ENCODE measurements around the gene CPEB3.

The CPEB3 gene

DNA sequence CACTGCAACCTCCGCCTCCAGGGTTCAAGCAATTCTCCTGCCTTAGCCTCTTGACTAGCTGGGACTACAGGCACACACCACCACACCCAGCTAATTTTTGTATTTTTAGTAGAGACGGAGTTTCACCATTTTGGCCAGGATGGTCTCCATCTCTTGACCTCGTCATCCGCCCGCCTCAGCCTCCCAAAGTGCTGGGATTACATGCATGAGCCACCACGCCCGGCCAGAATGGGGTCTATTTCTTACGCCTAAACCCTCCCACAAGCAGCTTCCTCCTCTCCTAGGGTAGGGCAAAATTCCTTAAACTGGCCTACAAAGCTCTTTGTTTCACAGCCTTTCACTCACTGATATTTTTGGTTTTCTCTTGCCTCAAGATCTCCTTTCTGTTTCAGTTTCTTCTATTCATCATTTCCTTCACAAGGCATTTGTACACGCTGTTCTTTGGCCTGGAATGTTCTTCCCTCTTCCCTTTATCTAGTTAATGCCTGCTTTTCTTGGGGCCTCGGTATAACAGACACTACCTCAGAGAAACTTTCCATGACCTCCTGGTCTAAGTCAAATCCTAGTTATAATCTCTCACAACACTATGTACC lies 6.7 kb downstream of the CPEB3 start:
- H2BK15ac ChIP-seq (ENCODE audit: low read depth, poor library complexity, severe bottlenecking) = no peak overlapping the region

DNA sequence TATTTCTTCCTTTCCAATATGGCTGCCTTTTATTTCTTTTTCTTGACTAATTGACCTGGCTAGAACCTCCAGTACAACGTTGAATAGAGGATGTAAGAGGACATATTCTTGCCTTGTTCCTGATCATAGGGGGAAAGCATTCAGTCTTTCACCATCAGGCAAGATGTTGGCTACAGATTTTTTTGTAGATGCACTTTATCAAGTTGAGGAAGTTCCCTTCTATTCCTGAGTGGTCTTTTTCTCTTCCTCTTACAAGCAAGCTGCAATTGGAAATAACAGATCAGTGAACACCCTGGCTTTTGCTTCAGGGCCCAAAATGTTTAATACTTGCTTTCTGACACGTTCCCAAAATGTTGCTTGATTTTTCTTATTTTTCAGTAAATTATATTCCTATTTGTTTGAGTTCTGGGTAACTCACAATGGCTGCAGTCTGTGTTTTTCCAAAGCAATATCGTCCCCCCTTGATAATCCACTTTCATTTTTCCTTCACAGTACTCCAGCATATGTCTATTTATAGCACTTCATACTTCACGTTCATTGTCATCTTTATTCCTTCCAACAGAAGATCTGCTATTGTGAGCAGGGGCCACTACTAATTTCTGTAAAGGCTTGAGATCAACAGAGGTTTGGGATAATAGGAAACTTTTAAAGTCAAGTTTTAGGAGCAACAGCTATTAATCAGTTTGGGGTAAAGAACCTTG lies 11.7 kb downstream of the CPEB3 start:
- Histone ChIP-seq H3K36me3 (ENCODE audit: control insufficient read depth in 1 of 2, insufficient read depth in 2 of 2, low read depth in 1 of 2, low read length in 2 of 2) (no peaks in the 10 kb centered on the region), H3K27me3 (ENCODE audit: control insufficient read depth in 1 of 2, insufficient read depth in 1 of 2, low read length in 2 of 2) (no peaks in the 10 kb centered on the region), H2BK12ac (ENCODE audit: low read length in 2 of 2) (no peak overlapping the region), H2AK5ac (ENCODE audit: low read length, severe bottlenecking) (no peak overlapping the region), H2BK5ac (ENCODE audit: low read depth, low read length, poor library complexity, severe bottlenecking) (no peak overlapping the region), H2BK120ac (ENCODE audit: low read depth, low read length) (no peak overlapping the region), H3K4ac (ENCODE audit: low read depth in 1 of 2, low read length in 2 of 2) (no peak overlapping the region), H3K23ac (ENCODE audit: low read length in 2 of 2) (no peak overlapping the region), H3K18ac (ENCODE audit: low read depth in 1 of 2, low read length in 2 of 2) (no peak overlapping the region), H3K9me3 (ENCODE audit: control insufficient read depth, low read length) (no peaks in the 10 kb centered on the region), H3K27ac (ENCODE audit: low read length, poor library complexity, severe bottlenecking) (no peak overlapping the region), H3K79me1 (replicated peaks; ENCODE audit: low read length, poor library complexity, severe bottlenecking) (no peaks in the 10 kb centered on the region), H3K14ac (ENCODE audit: low read length in 2 of 2) (no peak overlapping the region), H3K4me2 (ENCODE audit: low read length, poor library complexity, severe bottlenecking) (no peak overlapping the region), H3K4me1 (ENCODE audit: control insufficient read depth, insufficient read depth, low read depth, low read length) (no peaks in the 10 kb centered on the region), H4K8ac (ENCODE audit: low read length) (no peak overlapping the region), H2AFZ (ENCODE audit: low read depth, low read length) (no peak overlapping the region), H4K91ac (ENCODE audit: low read length) (no peak overlapping the region), H3K9ac (ENCODE audit: low read length) (peak overlapping the region; percentile 65), H3K4me3 (ENCODE audit: insufficient read depth in 1 of 2, low read depth in 1 of 2, low read length in 2 of 2) (peak overlapping the region in 1 of 2 experiments; percentile 48), H2BK15ac (ENCODE audit: low read depth, poor library complexity, severe bottlenecking) (no peak overlapping the region)
- DNase-seq = peak; percentile 21
- WGBS = 100% methylated on average over 2 of the region's 4 CpGs

More for the DNA sequence above, 6.7 kb downstream of the CPEB3 start:
- H3K27ac ChIP-seq (ENCODE audit: low read length, poor library complexity, severe bottlenecking) = no peak overlapping the region
- H2BK120ac ChIP-seq (ENCODE audit: low read depth, low read length) = no peak overlapping the region
- no peaks in the 10 kb centered on the region for H3K36me3 ChIP-seq (ENCODE audit: control insufficient read depth in 1 of 2, insufficient read depth in 2 of 2, low read depth in 1 of 2, low read length in 2 of 2)
- 93% methylated on average over 10 of the region's 10 CpGs for WGBS
- H2AK5ac ChIP-seq (ENCODE audit: low read length, severe bottlenecking) = no peak overlapping the region
- no peak overlapping the region for H2BK12ac ChIP-seq (ENCODE audit: low read length in 2 of 2)
- H3K14ac ChIP-seq (ENCODE audit: low read length in 2 of 2) = no peak overlapping the region
- DNase-seq = peak; percentile 40
- H4K91ac ChIP-seq (ENCODE audit: low read length) = no peak overlapping the region
- H3K4me2 ChIP-seq (ENCODE audit: low read length, poor library complexity, severe bottlenecking) = no peak overlapping the region
- no peaks in the 10 kb centered on the region for H3K9me3 ChIP-seq (ENCODE audit: control insufficient read depth, low read length)
- no peaks in the 10 kb centered on the region for H3K27me3 ChIP-seq (ENCODE audit: control insufficient read depth in 1 of 2, insufficient read depth in 1 of 2, low read length in 2 of 2)
- no peak overlapping the region for H3K4ac ChIP-seq (ENCODE audit: low read depth in 1 of 2, low read length in 2 of 2)
- no peaks in the 10 kb centered on the region for H3K4me1 ChIP-seq (ENCODE audit: control insufficient read depth, insufficient read depth, low read depth, low read length)
- H3K4me3 ChIP-seq (ENCODE audit: insufficient read depth in 1 of 2, low read depth in 1 of 2, low read length in 2 of 2) = no peak overlapping the region
- H4K8ac ChIP-seq (ENCODE audit: low read length) = no peak overlapping the region
- peaks cover 7% of the 10 kb centered on the region for H3K79me1 ChIP-seq (replicated peaks; ENCODE audit: low read length, poor library complexity, severe bottlenecking)
- no peak overlapping the region for H3K9ac ChIP-seq (ENCODE audit: low read length)
- H2AFZ ChIP-seq (ENCODE audit: low read depth, low read length) = no peak overlapping the region
- H3K18ac ChIP-seq (ENCODE audit: low read depth in 1 of 2, low read length in 2 of 2) = no peak overlapping the region
- H3K23ac ChIP-seq (ENCODE audit: low read length in 2 of 2) = no peak overlapping the region
- no peak overlapping the region for H2BK5ac ChIP-seq (ENCODE audit: low read depth, low read length, poor library complexity, severe bottlenecking)

DNA sequence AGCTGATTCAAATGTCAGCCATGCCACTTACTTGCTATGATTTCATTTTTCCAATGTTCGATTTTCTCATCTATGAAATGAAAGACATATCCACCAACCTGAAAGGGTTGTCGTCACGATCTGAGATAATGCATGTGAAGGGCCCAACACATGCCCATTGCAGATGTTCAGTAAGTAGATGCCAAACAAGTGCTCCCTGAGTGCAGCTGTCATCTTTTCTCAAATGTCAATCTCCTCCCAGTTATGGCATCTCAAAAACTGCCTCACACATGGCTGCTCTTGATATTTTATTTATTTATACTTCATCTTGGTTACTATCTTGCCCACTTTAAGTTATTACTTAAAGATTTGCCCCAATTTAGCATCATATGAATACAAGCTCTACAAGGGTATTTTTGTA lies 16.8 kb downstream of the CPEB3 start:
- WGBS = 92% methylated on average over 3 of the region's 3 CpGs
- no peak overlapping the region for H4K8ac ChIP-seq (ENCODE audit: low read length)
- H2BK120ac ChIP-seq (ENCODE audit: low read depth, low read length) = no peak overlapping the region
- H3K4me3 ChIP-seq (ENCODE audit: insufficient read depth in 1 of 2, low read depth in 1 of 2, low read length in 2 of 2) = no peak overlapping the region
- H2BK5ac ChIP-seq (ENCODE audit: low read depth, low read length, poor library complexity, severe bottlenecking) = no peak overlapping the region
- DNase-seq = no peak
- no peak overlapping the region for H3K4me2 ChIP-seq (ENCODE audit: low read length, poor library complexity, severe bottlenecking)
- H3K9me3 ChIP-seq (ENCODE audit: control insufficient read depth, low read length) = no peaks in the 10 kb centered on the region
- H2AK5ac ChIP-seq (ENCODE audit: low read length, severe bottlenecking) = no peak overlapping the region
- H3K14ac ChIP-seq (ENCODE audit: low read length in 2 of 2) = no peak overlapping the region
- no peak overlapping the region for H3K9ac ChIP-seq (ENCODE audit: low read length)
- H3K4ac ChIP-seq (ENCODE audit: low read depth in 1 of 2, low read length in 2 of 2) = no peak overlapping the region
- no peak overlapping the region for H4K91ac ChIP-seq (ENCODE audit: low read length)
- no peak overlapping the region for H3K27ac ChIP-seq (ENCODE audit: low read length, poor library complexity, severe bottlenecking)
- no peaks in the 10 kb centered on the region for H3K4me1 ChIP-seq (ENCODE audit: control insufficient read depth, insufficient read depth, low read depth, low read length)
- H3K18ac ChIP-seq (ENCODE audit: low read depth in 1 of 2, low read length in 2 of 2) = no peak overlapping the region
- H3K27me3 ChIP-seq (ENCODE audit: control insufficient read depth in 1 of 2, insufficient read depth in 1 of 2, low read length in 2 of 2) = no peaks in the 10 kb centered on the region
- H2BK15ac ChIP-seq (ENCODE audit: low read depth, poor library complexity, severe bottlenecking) = no peak overlapping the region
- no peak overlapping the region for H2BK12ac ChIP-seq (ENCODE audit: low read length in 2 of 2)
- H3K36me3 ChIP-seq (ENCODE audit: control insufficient read depth in 1 of 2, insufficient read depth in 2 of 2, low read depth in 1 of 2, low read length in 2 of 2) = no peaks in the 10 kb centered on the region
- H3K23ac ChIP-seq (ENCODE audit: low read length in 2 of 2) = no peak overlapping the region
- H3K79me1 ChIP-seq (replicated peaks; ENCODE audit: low read length, poor library complexity, severe bottlenecking) = no peaks in the 10 kb centered on the region
- H2AFZ ChIP-seq (ENCODE audit: low read depth, low read length) = no peak overlapping the region

DNA sequence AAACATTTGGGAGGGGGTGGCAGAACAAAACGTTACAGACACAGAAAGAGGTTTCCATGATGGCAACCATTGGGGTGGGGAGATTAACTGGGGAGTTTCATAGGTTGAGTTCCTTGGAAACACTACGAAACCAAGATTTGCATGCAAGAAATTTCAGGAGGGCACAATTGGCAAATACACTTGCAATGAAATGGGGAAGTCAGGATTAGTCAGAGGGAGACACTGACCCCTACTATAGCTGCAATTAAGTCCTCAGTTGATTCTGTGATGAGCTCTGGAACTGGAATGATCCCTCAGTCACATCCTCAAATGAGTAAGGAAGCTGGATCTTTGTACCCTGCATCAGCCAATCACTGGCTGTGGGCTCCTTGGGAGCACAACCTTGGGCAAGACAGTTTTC lies 22.1 kb downstream of the CPEB3 start:
- Histone ChIP-seq H3K4me3 (ENCODE audit: insufficient read depth in 1 of 2, low read depth in 1 of 2, low read length in 2 of 2) (no peak overlapping the region), H3K14ac (ENCODE audit: low read length in 2 of 2) (no peak overlapping the region), H2BK120ac (ENCODE audit: low read depth, low read length) (no peak overlapping the region), H3K23ac (ENCODE audit: low read length in 2 of 2) (no peak overlapping the region), H3K18ac (ENCODE audit: low read depth in 1 of 2, low read length in 2 of 2) (no peak overlapping the region), H2BK5ac (ENCODE audit: low read depth, low read length, poor library complexity, severe bottlenecking) (no peak overlapping the region), H4K8ac (ENCODE audit: low read length) (no peak overlapping the region), H2AK5ac (ENCODE audit: low read length, severe bottlenecking) (no peak overlapping the region), H3K79me1 (replicated peaks; ENCODE audit: low read length, poor library complexity, severe bottlenecking) (no peaks in the 10 kb centered on the region), H3K27ac (ENCODE audit: low read length, poor library complexity, severe bottlenecking) (no peak overlapping the region), H2BK12ac (ENCODE audit: low read length in 2 of 2) (no peak overlapping the region), H3K9ac (ENCODE audit: low read length) (no peak overlapping the region), H4K91ac (ENCODE audit: low read length) (no peak overlapping the region), H2AFZ (ENCODE audit: low read depth, low read length) (no peak overlapping the region), H3K36me3 (ENCODE audit: control insufficient read depth in 1 of 2, insufficient read depth in 2 of 2, low read depth in 1 of 2, low read length in 2 of 2) (no peaks in the 10 kb centered on the region), H3K4me1 (ENCODE audit: control insufficient read depth, insufficient read depth, low read depth, low read length) (no peaks in the 10 kb centered on the region), H3K4me2 (ENCODE audit: low read length, poor library complexity, severe bottlenecking) (no peak overlapping the region), H2BK15ac (ENCODE audit: low read depth, poor library complexity, severe bottlenecking) (no peak overlapping the region), H3K4ac (ENCODE audit: low read depth in 1 of 2, low read length in 2 of 2) (no peak overlapping the region), H3K9me3 (ENCODE audit: control insufficient read depth, low read length) (no peaks in the 10 kb centered on the region), H3K27me3 (ENCODE audit: control insufficient read depth in 1 of 2, insufficient read depth in 1 of 2, low read length in 2 of 2) (no peaks in the 10 kb centered on the region)
- no peak for DNase-seq
- WGBS = 85% methylated on average over 2 of the region's 2 CpGs

Data from mesenchymal stem cell (in vitro differentiated cells and primary cell).